HEK293 (cell line): ENCODE results near the gene CDC34.

Experiments used
- CTCF ChIA-PET: fragments of 350-600 bp; formaldehyde crosslinking; extraction: SDS; loops from one replicate; lab custom pipeline; 2021; ENCODE audit warnings: antibody characterized with exemption; lab: Yijun Ruan, JAX
- POLR2A ChIA-PET: fragments of 300-600 bp; formaldehyde crosslinking; extraction: SDS; loops from one replicate; lab custom pipeline; 2020; ENCODE audit warnings: antibody characterized with exemption, inconsistent platforms; lab: Yijun Ruan, JAX
- H3K27ac ChIP-seq: fragments of 200-500 bp; sonication (Bioruptor generic); 2 replicates; pipeline ENCODE4 v1.5.1; 2014; ENCODE audit warnings: low read depth, low read length, control low read depth, inconsistent platforms; ENCODE audit errors: extremely low read depth
- H3K36me3 ChIP-seq, 2 experiments: fragments of 200-500 bp in 1 of 2; sonication (Bioruptor generic) in 1 of 2; 1 replicate in 1 of 2; 2 replicates in 1 of 2; pipeline ENCODE4 v1.5.1; 2014 to 2017; ENCODE audit warnings: inconsistent platforms in 2 of 2, low read length in 2 of 2; ENCODE audit not compliant: control insufficient read depth in 2 of 2, insufficient read depth in 1 of 2
- H3K4me1 ChIP-seq: fragments of 200-500 bp; sonication (Bioruptor generic); 2 replicates; pipeline ENCODE4 v1.5.1; 2014; ENCODE audit warnings: mild to moderate bottlenecking, low read length, inconsistent platforms; ENCODE audit not compliant: control insufficient read depth, insufficient read depth
- H3K4me3 ChIP-seq: 2 replicates; pipeline ENCODE4 v1.5.1; 2011; ENCODE audit warnings: low read depth, mild to moderate bottlenecking, control low read depth, low read length, moderate library complexity
- H3K9me3 ChIP-seq: fragments of 200-500 bp; sonication (Bioruptor generic); 2 replicates; pipeline ENCODE4 v1.5.1; 2014; ENCODE audit warnings: low read depth, low read length, inconsistent platforms; ENCODE audit not compliant: control insufficient read depth, insufficient read depth
- AEBP2 ChIP-seq: fragments of 450-650 bp; formaldehyde crosslinking; IDR thresholded peaks from 2 replicates; pipeline ENCODE4 v1.5.1; 2016; ENCODE audit warnings: missing biosample characterization, missing genetic modification characterization, borderline replicate concordance
- GLIS2 ChIP-seq: fragments of 450-650 bp; formaldehyde crosslinking; IDR thresholded peaks from 2 replicates; pipeline ENCODE4 v1.5.1; 2016; ENCODE audit warnings: missing biosample characterization, missing genetic modification characterization
- PRDM4 ChIP-seq: fragments of 450-650 bp; formaldehyde crosslinking; IDR thresholded peaks from 2 replicates; pipeline ENCODE4 v1.5.1; 2017; ENCODE audit warnings: missing biosample characterization, missing genetic modification characterization
- ZBTB10 ChIP-seq: fragments of 450-650 bp; formaldehyde crosslinking; IDR thresholded peaks from 2 replicates; pipeline ENCODE4 v1.5.1; 2016; ENCODE audit warnings: missing biosample characterization, missing genetic modification characterization
- ZBTB8A ChIP-seq: fragments of 450-650 bp; formaldehyde crosslinking; IDR thresholded peaks from 2 replicates; pipeline ENCODE4 v1.5.1; 2016; ENCODE audit warnings: missing biosample characterization, missing genetic modification characterization
- ZFHX2 ChIP-seq: fragments of 450-650 bp; formaldehyde crosslinking; conservative IDR thresholded peaks from 2 replicates; pipeline ENCODE4 v1.5.1; 2016; ENCODE audit warnings: missing biosample characterization, missing genetic modification characterization
- ZFP37 ChIP-seq: fragments of 450-650 bp; formaldehyde crosslinking; IDR thresholded peaks from 2 replicates; pipeline ENCODE4 v1.5.1; 2016; ENCODE audit warnings: missing biosample characterization, missing genetic modification characterization
- ZNF148 ChIP-seq: fragments of 450-650 bp; formaldehyde crosslinking; IDR thresholded peaks from 2 replicates; pipeline ENCODE4 v1.5.0; 2017; ENCODE audit warnings: missing biosample characterization, missing genetic modification characterization, borderline replicate concordance
- ZNF18 ChIP-seq: fragments of 450-650 bp; formaldehyde crosslinking; IDR thresholded peaks from 2 replicates; pipeline ENCODE4 v1.5.1; 2016; ENCODE audit warnings: missing biosample characterization, missing genetic modification characterization
- ZNF2 ChIP-seq: fragments of 450-650 bp; formaldehyde crosslinking; IDR thresholded peaks from 2 replicates; pipeline ENCODE4 v1.5.1; 2016; ENCODE audit warnings: missing biosample characterization, missing genetic modification characterization
- ZNF335 ChIP-seq: fragments of 450-650 bp; formaldehyde crosslinking; conservative IDR thresholded peaks from 2 replicates; pipeline ENCODE4 v1.5.1; 2016; ENCODE audit warnings: missing biosample characterization, missing genetic modification characterization
- ZNF394 ChIP-seq: fragments of 450-650 bp; formaldehyde crosslinking; IDR thresholded peaks from 2 replicates; pipeline ENCODE4 v1.5.1; 2016; ENCODE audit warnings: missing biosample characterization, missing genetic modification characterization, mild to moderate bottlenecking, moderate library complexity, borderline replicate concordance
- ZNF426 ChIP-seq: fragments of 450-650 bp; formaldehyde crosslinking; IDR thresholded peaks from 2 replicates; pipeline ENCODE4 v1.5.1; 2017; ENCODE audit warnings: missing biosample characterization, missing genetic modification characterization, mild to moderate bottlenecking, inconsistent platforms, moderate library complexity
- ZNF48 ChIP-seq: fragments of 450-650 bp; formaldehyde crosslinking; IDR thresholded peaks from 2 replicates; pipeline ENCODE4 v1.5.1; 2016; ENCODE audit warnings: missing biosample characterization, missing genetic modification characterization
- ZNF747 ChIP-seq: fragments of 450-650 bp; formaldehyde crosslinking; IDR thresholded peaks from 2 replicates; pipeline ENCODE4 v1.5.1; 2016; ENCODE audit warnings: missing biosample characterization, missing genetic modification characterization

CDC34 gene

GRCh38 chr19:572743-573518 lies 41.4 kb downstream of the CDC34 start (continued):
- TF ChIP-seq GLIS2 (tag by site-specific recombination) (peak; percentile 50; the same call in 1 of the 2 replicates), ZNF335 (tag by site-specific recombination) (peak; percentile 69), ZNF148 (no peak), ZNF747 (tag by site-specific recombination) (no peak), ZNF426 (tag by site-specific recombination) (no peak), ZFHX2 (tag by site-specific recombination) (peak; percentile 74), ZNF394 (tag by site-specific recombination) (no peak), PRDM4 (tag by site-specific recombination) (no peak)

GRCh38 chr19:573519-573825 lies 41.9 kb downstream of the CDC34 start:
- Histone ChIP-seq H3K4me3 (peak overlapping the region; percentile 92), H3K27ac (peak overlapping the region; percentile 91), H3K36me3 (peaks cover 0 to 23% of the 10 kb centered on the region in 2 experiments; a peak in 2 of 3 replicates), H3K4me1 (peaks cover 7% of the 10 kb centered on the region), H3K9me3 (no peaks in the 10 kb centered on the region)
- POLR2A ChIA-PET = interaction anchor here (0.6 to 0.7 kb wide), 2 partner anchors 290 to 350 kb away, joined by 4 read pairs; no protein-coding TSS in a partner anchor
- CTCF ChIA-PET = no interaction called here
- TF ChIP-seq ZBTB8A (peak; percentile 1; the same call in 1 of the 2 replicates), AEBP2 (tag by site-specific recombination) (no peak)

- peaks cover 7% of the 10 kb centered on the region for H3K4me1 ChIP-seq
- ChIA-PET CTCF (interaction anchor here (1.0 to 1.6 kb wide), 3 partner anchors 9 to 63 kb away, joined by 3 to 17 read pairs (median 6); no protein-coding TSS in a partner anchor), POLR2A (interaction anchor here (0.7 to 2.0 kb wide), 9 partner anchors 9 to 200 kb away, joined by 3 to 16 read pairs (median 5); partner anchors contain the start of genes CDC34, FSTL3 and POLRMT)
- H3K36me3 ChIP-seq = peaks cover 0 to 32% of the 10 kb centered on the region in 2 experiments; a peak in 2 of 3 replicates
- peak overlapping the region; percentile 4 for H3K27ac ChIP-seq
- H3K9me3 ChIP-seq = no peaks in the 10 kb centered on the region
- peak overlapping the region; percentile 25 for H3K4me3 ChIP-seq
- no peak for TF ChIP-seq ZBTB8A
- no peak for TF ChIP-seq ZFP37 (tag by site-specific recombination)
- TF ChIP-seq ZNF18 (tag by site-specific recombination) = 0 out of 2 replicates have a peak, but pooled peaks have one; percentile 7
- TF ChIP-seq ZFHX2 (tag by site-specific recombination) = peak; percentile 50; the same call in 1 of the 2 replicates
- TF ChIP-seq ZNF2 (tag by site-specific recombination) = 0 out of 2 replicates have a peak, but pooled peaks have one; percentile 15
- TF ChIP-seq ZNF48 (tag by site-specific recombination) = no peak
- TF ChIP-seq ZBTB10 (tag by site-specific recombination) = 0 out of 2 replicates have a peak, but pooled peaks have one; percentile 46
Measured at GRCh38 chr19:574658-575526, 43.3 kb downstream of the CDC34 start.
